Middle frontal gyrus (tissue), 1 donor: Measurements from ENCODE around the gene LAMC3.

Experiments used
- DNase-seq: peaks from one replicate; pipeline ENCODE4 v3.0.0-alpha.2; 2015; ENCODE audit warnings: low spot score; ENCODE audit errors: extremely low spot score

Gene LAMC3

DNA sequence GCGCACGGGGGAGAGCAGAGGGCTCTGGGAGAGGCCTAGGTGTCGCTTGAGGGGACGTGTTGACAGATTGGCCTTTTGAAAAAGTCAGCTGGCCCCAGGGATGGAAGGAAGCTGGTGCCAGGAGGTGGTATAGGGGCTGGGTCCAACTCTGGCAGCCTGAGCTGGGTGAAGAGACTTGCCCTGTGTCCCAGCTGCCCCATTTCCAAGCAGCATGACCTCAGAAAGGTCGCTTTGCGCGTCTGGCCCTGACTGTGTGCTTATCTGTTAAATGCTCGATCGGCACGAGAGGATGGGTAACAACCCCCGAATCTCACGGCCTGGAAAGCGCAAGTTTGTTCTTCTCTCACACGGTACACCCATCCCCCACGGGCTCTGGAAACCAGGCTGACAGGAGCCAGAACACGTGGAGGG lies 31.2 kb upstream of the LAMC3 start:
- DNase-seq, result no peak

DNA sequence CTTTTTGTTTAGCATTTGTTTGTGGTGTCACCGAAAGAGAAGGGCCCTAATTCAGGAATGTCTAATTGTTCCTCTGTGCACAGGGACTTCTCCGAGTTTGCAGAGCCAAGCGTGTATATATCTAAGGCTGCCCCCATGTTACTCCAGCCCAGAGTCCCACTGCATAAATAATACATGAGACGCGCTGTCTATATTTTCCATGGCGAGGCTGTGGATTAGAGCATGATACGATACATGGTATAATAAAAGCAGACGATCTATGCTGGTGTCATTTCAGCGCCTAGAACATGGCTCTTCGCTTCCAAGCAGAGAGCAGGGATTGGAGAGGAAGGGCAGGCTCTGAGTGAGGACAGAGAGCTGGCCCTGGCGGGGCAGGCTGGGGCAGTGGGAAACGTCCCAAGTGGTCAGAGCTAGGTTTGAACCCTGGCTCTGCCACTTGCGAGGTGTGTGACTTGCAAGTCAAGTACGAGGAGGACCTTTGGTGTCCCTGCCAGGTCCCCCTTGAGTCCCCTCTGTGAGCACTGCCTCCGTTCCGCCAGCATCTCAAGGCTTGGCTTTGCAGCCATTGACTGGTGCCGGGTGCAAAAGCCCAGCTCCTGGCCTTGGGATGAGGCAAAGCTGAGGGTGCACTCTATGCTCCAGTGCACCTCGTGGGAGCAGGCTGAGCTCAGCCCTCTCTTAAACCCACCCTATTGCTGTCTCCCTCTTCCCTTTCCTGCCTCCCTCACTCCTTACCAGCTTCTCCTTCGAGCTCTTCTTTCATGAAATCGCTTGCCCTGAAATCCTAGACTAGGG lies 29.2 kb upstream of the LAMC3 start:
- DNase-seq, result no peak

DNA sequence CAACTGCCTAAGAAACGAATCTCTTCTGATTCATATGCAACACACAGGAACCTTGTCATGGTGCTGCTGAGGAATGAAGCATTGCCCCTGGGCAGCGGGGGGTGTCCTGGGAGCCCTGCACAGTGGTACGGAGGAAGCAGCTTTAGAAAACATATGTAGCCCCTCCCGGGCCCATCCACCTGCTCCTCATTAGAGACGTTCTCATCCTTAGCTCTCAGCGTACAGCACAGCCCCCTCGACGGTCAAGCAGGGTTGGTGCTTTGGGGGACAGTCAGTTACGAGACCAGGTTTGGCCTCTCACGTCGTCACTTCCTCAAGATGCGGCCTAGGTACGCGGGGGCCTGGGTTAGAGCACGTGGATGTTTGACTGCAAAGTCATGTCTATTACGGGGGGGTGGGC lies 28.4 kb upstream of the LAMC3 start:
- DNase-seq, result no peak

DNA sequence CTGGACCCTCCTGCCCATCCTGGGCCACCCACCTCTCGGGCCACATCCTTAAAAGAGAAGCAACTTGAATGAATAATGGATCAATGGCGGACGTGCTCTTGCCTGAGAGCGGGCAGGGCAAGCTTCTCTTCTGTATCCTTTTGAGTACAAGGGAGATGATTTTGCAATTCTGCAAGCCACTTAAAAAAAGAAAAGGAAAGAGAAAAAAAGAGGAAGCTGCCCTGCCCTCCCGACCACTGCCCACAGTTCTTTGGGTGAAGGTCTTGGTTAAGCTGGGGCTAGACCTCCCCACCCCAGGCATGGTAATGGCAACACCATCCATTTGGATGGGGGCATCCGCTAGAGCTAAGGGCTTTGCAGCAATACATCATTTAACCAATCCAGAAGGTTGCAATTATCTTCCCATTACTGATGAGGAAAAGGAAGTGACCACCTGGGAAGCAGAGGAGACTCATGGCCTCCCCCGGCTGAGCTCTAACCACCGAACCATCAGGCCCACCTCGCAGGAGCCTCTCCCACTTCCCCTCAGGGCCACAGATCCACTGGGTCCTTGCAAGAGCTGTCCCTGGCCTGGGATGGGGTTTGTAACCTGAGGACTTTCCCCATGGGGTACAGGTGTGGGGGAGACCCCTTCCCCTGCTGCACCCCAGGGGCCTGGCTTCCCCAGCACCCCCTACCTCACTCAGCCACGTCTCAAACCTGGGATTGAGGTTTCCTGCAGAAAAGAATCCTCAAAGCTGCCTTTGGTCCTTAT lies 27.8 kb upstream of the LAMC3 start:
- no peak for DNase-seq

DNA sequence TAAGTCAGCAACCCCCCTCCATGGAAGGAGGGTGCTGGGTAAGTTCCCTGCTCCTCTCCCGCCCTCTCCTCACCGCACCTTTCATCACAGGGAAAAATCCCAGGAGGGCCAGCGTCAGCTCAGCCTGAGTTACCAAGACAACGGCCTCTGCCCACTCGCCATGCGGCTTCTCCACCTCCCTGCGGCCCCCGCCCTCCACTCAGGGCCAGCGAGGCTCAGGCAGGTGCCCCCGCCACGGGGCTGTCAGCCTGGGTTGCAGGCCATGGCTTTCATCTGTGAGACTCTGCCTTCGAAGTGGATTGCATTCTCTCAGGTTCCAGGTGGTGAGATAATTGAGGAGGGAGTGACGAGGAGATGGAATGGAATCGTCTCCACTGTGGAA lies 27.2 kb upstream of the LAMC3 start:
- no peak for DNase-seq

DNA sequence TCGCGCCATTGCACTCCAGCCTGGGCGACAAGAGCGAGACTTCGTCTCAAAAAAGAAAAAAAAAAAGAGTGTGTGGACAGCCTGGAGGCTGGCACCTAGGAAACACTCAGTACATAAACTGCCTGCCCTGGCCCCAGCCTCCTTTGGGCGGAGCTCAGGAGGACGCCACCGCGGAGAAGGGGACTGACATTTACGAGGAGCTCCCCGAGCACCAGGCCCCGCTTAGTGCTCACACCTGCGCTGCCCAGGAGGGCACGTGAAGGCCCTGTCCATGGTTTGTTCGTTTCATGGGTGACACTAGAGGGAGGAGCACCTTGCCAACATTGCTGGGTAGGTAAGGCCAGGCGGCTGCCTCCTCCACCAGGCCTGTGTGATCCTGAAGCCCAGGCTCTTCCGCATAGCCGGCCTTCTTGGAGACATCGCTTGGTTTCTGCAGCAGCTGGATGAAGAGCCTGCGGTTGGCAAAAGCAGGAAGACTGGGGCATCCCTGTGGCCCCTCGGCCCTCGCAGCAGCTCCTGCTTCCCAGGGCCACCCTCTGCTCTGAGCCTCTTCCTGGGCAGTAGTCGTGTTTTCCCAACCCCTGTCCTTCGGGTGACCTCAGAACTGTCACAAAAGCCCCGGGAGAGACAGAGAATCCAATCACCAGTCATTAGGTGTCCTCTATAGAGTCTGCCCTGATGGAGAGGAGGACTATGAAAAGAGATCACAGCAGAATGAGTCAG lies 26.2 kb upstream of the LAMC3 start:
- no peak for DNase-seq

DNA sequence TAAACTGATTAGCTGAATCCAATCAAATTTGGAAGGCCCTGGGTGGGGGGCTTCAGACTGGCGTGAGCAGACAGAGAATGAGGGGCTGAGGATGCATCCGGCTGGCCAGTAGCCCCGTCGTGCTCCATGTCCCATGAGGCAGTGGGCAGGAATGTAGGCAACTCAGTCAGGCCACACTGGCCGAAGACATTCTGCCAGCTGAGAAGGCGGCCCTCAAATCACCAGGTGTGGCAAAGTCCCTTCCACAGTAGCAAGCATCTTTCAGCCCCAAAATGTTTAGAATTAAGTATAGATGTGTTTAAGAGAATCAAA lies 25.7 kb upstream of the LAMC3 start:
- DNase-seq, result no peak

DNA sequence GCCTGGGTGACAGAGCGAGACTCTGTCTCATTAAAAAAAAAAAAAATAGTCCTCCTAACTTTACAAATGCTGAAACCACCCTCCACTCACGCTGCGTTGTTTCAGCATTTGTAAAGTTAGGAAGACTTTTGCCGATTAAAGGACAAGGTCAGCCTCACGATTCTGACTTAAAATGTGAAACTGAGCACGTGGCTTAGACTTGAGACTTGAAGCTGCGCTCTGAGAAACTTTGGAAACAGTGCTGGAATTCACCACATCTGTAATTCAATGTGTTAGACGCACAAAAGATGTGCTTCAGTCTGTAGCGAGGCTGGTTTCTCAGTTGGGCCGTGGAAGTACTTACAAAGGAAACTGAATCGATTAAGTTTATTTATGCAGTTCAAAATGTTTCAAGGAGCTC lies 25.0 kb upstream of the LAMC3 start:
- no peak for DNase-seq

DNA sequence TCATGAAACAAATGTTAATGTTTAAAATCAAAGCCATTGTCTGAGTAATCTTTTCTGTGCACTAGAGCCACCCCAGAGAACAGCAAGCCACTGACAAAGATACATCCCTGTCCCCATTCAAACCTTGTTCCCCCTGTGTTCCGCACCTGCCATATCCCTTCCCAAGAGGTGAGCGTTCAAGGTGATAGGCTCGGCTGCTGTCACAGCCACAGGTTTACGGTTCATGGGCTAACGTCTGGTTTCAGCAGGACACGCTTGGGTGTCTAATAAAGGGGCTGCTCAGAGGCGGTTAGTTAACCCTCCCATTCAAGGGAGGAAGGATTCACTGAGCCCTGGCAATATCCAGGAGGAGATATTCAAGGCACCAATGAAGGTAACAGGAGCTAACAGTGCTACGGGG lies 24.5 kb upstream of the LAMC3 start:
- DNase-seq, result no peak

DNA sequence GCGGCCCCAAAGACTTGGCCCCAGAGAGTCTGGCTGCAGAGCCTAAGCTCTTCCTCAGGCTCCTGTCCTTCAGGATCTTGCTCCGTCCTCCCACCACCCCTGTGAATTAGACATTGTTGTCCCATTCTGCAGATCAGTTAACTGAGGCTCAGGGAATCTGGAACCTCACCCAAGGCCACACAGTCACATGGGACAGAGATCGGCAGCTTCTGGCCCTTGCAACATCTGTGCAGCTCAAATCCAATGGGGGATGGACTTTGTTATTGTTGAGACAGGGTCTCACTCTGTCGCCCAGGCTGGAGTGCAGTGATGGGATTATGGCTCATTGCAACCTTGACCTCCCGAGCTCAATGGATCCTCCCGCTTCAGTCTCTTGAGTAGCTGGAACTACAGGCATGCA lies 23.9 kb upstream of the LAMC3 start:
- no peak for DNase-seq

DNA sequence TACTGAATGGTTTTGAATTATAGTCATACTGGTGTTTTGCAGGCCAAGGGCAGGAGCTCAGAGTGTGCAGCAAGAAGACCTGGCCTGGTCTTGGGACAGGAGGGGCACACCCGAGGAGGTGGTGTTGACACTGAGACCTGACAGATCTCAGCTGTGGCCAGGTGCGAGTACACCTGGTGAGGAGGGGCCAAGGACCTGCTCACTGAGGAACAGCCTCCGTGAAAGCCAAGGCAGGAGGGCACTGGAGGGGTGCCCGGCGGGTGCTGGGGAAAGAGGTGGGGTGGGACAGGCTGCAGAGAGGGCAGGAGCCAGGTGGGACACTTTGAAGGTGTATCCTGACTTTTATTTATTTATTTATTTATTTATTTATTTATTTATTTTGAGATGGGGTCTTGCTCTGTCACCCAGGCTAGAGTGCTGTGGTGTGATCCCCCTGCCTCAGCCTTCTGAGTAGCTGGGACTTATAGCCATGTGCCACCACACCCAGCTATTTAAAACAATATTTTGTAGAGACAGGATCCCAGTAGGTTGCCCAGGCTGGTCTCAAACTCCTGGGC lies 23.3 kb upstream of the LAMC3 start:
- no peak for DNase-seq

DNA sequence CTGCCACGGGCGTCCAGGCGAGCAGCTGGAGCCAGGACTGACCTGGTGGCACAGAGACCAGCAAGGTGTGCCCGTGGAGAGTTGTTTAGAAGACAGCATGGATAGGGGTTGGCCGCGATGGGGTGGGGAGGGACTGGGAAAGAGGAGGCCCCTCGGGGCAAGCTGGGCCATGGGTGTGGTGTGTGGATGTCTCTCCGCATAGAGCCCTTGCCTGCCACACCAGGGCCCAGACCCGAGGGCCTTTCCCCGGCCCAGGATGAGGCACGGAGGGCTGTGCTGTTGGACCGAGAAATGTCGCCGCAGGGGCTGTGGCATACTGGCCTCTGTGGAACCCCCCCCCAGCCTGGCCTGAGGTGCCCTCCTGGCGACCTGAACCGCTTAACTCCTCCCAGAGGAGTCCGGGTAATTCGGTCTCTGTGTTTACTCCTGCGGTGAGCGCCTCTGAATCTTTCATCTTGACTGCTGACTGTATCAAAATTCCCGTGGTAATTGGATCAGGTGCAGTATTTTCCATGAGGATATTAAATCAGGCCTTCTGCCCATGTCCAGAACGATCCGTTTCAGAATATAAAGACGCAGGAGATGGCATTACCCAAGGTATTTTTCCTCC lies 22.5 kb upstream of the LAMC3 start:
- no peak for DNase-seq

DNA sequence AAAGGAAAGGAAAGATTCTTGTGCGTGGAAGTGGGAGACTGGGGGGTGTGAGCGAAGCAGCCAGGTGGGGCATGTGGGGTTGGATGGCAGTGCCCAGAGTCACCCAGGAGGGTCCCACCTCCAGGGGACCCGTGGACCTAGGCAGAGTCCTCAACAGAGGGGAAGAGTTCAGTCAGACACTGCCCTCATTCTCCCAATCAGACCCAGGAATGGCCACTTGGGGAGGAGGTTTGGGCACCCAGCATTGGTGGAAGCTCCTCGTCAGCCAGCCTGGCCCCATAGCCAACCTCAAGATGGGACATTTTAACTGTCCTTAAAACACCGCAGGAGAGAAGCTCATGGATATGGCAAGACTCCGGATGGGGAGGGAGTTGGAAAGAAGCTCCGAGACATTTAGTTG lies 21.9 kb upstream of the LAMC3 start:
- DNase-seq, result no peak

DNA sequence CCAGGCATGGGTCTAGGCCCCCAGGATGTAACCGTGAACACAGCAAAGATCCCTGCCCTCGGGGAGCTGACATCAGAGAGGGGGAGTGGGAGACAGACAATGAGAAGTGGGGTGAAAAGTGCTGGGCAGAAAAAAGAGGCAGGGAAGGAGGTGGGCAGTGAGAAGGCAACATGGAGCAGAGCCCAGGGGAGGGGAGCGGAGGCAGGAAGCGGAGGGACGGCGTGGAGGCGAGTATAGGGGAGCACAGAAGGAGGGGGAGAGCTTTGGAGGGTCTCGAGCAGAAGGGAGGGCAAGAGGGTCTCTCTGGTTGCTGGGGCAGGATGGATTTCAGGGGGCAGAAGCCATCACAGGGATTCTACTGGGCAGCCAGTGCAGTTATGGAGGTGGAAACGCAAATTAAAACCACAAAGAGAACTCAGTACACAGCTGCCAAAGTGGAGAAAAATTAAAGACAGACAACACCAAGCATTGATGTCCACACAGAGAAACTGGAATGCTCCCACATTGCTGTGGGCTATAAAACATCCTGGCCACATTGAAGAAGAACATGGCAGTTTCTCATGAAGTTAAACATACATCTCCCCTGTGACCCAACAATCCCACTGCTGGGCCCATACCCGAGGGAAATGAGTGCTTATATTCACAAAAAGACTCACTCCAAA lies 21.1 kb upstream of the LAMC3 start:
- no peak for DNase-seq

DNA sequence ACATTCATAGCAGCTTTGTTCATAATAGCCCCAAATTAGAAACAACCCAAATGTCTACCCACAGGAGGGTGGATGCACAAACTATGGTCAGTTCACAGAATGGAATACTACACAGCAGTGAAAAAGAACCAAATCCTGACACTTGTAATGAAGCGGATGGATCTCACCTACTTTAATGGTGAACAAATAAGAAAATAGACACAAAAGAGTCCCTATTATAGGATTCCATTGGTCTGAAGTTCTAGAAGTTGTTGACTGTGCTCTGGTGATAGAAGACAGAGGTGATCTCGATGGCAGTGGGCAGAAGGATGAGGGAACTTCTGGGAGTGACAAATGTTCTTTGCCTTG lies 20.6 kb upstream of the LAMC3 start:
- DNase-seq, result no peak

DNA sequence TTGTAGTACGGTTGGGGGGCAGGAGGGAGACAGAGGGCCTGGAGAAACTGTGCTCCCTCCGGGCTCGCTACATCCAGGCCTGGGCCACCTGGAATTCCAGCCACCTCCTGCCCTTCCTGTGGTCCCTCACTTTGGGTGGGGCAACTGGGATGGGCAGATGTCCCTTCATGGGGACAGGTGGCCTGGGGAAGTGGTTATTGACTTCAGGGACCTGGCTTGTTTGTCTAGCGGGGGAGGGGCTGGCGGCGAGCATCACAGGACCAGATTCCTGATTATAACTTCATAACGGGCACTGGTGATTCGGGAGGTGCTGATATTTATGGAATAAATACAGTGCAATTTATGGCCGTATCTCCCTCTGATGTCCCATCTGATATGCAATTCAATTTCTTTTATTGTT lies 20.1 kb upstream of the LAMC3 start:
- no peak for DNase-seq

DNA sequence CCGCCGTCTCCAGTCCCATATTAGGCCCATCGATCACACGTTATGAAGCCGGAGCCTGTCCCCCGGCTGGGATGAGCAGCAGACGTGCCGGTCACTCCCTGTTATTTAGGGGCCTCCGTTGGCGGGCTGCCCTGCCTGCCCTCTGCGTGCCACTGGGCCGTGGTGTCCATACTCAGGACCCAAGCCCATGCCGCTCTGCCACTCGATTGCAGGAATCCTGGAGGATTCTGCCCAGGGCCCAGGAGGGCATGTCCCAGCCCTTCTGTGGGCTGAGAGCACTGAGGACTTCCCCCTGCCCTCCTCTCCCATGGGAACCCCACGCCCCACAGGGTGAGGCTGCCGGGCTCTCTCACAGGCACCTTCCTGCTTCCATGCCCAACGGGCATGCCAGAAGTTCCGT lies 19.6 kb upstream of the LAMC3 start:
- no peak for DNase-seq

DNA sequence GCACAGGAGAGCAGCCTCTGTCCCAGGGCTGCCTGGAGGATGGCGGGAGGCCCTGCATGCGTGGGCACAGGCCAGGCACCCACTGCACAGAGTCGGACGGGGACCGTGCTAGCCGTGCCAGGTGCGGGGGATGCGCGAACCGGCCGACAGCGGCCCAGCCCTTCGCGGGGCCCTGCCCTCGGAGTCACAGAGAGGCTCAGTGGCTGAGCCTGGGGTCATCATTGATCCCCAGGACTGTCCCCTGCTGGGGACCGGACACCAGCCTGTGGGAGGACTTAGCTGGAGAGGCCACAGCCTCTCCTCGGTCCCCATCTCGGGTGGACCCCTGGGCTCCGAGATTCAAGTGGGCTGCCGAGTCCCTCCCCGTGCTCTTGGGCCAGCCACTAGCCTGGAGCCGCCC lies 19.1 kb upstream of the LAMC3 start:
- DNase-seq, result no peak

DNA sequence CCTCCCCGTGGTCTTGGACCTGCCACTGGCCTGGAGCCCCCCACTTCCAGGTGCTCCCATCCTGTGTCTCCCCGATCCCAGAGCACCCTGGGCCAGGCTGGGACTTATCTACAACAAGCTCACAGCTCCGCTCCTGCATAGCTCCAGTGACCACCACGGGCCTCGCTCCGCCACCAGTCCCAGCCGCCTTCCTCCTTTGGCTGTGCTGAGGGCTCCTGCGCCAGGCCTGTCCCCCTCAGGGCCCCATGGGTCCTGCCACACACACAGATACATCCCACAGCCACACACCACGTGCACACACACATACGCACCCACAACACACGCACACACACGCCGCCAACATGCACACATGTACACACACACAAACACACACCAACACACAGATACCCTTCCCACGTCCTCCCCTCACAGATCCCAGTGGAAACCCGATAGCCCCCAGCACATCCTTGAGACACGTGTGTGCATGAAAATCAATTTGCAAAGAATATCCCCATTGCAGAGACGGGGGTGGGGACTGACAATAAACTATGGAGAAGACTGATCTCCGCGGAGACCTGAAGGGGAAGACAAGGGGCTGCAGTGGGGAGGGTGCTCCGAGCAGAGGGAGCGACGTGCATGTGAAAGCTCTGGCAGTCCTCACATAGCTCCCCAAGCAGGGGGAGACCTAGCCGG lies 18.5 kb upstream of the LAMC3 start:
- DNase-seq, result no peak

DNA sequence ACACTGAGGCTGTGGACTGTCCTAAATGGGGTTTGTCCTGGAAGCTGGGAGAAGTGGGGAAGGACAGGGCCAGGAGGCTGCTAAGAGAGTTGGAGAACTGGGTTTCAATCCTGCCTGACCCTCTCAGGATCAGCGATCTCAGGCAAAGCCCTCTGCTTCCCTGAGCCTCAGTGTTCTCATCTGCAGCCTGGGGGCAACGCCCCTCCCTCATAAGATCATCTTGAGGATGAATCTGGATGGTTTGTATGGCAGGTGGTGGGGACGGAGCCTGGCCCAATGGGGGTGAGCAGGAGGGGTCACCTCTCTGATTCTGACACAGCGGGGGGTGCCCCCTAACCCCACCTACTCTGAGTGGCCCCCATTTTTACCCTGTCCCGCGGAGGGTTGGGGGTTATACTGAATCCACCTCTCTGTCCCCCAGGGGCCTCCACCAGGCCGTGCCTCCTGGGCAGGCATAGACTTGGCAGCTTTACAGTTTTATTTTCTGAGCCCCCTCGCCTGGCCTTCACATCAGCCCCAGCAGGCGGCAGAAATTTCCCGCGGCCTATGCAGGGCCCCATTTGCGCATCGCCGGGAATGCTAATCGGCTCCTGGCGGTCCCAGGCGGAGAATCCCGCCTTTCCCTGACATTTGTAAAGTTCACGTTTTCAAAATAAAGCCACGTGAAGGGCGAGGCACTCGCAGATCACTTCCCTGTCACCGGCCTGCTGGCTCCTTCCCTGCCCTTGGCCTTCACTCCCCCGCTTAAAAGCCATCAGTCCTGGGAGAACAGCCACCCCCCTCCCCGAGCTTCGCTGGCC lies 17.8 kb upstream of the LAMC3 start:
- DNase-seq, result no peak
